ENCODE measurements around the gene ZXDB.

The ZXDB gene

DNA sequence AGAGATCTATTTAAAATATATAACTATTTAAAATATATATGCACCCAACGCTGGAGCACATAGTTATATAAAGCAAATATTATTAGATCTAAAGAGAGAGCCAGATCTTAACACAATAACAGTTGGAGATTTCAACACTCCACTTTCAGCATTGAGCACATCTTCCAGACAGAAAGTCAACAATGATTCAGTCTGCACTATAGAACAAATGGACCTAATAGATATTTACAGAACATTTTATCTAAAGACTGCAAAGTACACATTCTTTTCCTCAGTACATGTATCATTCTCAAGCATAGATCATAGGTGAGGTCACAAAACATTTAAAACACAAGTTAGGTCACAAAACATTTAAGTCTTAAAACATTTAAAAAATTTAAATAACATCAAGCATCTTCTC, 51.9 kb downstream of the ZXDB start:
- no peaks in the 10 kb centered on the region for H3K4me1 ChIP-seq (ENCODE audit: control insufficient read depth in 1 of 2, insufficient read depth in 1 of 2, low read depth in 1 of 2, low read length in 1 of 2)
- no peak overlapping the region for H3K4me3 ChIP-seq (ENCODE audit: low read depth in 1 of 2, low read length in 1 of 2)
- TF ChIP-seq, protein P1, sequence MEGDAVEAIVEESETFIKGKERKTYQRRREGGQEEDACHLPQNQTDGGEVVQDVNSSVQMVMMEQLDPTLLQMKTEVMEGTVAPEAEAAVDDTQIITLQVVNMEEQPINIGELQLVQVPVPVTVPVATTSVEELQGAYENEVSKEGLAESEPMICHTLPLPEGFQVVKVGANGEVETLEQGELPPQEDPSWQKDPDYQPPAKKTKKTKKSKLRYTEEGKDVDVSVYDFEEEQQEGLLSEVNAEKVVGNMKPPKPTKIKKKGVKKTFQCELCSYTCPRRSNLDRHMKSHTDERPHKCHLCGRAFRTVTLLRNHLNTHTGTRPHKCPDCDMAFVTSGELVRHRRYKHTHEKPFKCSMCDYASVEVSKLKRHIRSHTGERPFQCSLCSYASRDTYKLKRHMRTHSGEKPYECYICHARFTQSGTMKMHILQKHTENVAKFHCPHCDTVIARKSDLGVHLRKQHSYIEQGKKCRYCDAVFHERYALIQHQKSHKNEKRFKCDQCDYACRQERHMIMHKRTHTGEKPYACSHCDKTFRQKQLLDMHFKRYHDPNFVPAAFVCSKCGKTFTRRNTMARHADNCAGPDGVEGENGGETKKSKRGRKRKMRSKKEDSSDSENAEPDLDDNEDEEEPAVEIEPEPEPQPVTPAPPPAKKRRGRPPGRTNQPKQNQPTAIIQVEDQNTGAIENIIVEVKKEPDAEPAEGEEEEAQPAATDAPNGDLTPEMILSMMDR (IDR thresholded peaks at IDR 0.05), result no peak
- no peaks in the 10 kb centered on the region for H3K27me3 ChIP-seq
- no peaks in the 10 kb centered on the region for H3K9me3 ChIP-seq
- no peak overlapping the region for H3K27ac ChIP-seq
- no peaks in the 10 kb centered on the region for H3K36me3 ChIP-seq

DNA sequence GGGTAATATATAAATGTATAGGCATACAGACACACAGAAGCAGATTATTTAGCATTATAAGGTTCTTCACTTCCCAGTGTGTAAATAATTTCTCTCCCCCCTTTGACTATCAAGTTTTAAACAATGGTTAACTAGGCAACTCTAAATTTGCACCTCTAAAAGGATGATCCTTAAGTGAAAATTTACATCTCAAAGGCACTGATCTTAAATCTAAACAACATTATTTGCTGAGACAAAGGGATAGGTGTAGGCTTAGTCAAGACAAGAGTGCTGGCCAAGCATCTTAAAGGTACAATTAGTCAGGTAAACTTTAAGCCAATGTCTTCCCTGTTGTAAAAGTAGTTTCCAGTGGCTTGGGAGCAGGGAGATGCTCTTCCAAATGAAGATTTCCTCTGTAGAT, 55.2 kb downstream of the ZXDB start:
- Histone ChIP-seq H3K4me3 (ENCODE audit: low read depth in 1 of 2, low read length in 1 of 2) (no peak overlapping the region), H3K9me3 (no peaks in the 10 kb centered on the region), H3K36me3 (no peaks in the 10 kb centered on the region), H3K27ac (no peak overlapping the region), H3K4me1 (ENCODE audit: control insufficient read depth in 1 of 2, insufficient read depth in 1 of 2, low read depth in 1 of 2, low read length in 1 of 2) (no peaks in the 10 kb centered on the region), H3K27me3 (no peaks in the 10 kb centered on the region)
- TF ChIP-seq, protein P1 (IDR thresholded peaks at IDR 0.05), result no peak
